Fibroblast of pulmonary artery (primary cell): ENCODE results near the gene FAM3C.
A peak's percentile ranks its signal among the peaks of the same experiment; 100 is the strongest.

Experiments
- DNase-seq: peaks from one replicate; pipeline ENCODE4 v3.0.0-alpha.2; 2010; ENCODE audit warnings: low read depth
- H3K4me3 ChIP-seq: replicated peaks from 2 replicates; pipeline ENCODE4 v1.5.1; 2011; ENCODE audit warnings: low read depth, mild to moderate bottlenecking, control low read depth, low read length, moderate library complexity
- CTCF ChIP-seq: IDR thresholded peaks from 2 replicates; pipeline ENCODE4 v1.5.1; 2011; ENCODE audit warnings: mild to moderate bottlenecking, control low read depth, low read length, inconsistent platforms; ENCODE audit errors: missing control alignments

FAM3C gene

DNA sequence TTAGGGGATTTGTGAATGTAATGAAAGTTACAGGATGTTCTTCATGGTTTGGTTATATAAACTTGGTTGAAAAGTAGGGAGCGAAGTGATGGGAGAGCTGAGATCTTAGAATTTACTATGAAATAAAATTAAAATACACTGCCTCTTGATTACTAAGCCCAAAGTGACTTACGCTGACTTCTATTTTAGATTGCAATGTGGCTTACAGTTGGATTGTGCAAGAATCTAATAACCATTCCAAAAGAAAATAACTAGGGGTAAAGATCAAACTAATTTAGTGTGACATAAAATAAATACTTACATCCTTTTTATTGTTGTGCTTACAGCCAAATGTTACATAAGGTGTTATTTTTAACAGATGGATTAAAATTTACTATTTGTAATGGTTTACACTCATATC is 52.0 kb downstream of the FAM3C start:
- no peak for TF ChIP-seq CTCF
- no peak overlapping the region for H3K4me3 ChIP-seq
- DNase-seq, result no peak

DNA sequence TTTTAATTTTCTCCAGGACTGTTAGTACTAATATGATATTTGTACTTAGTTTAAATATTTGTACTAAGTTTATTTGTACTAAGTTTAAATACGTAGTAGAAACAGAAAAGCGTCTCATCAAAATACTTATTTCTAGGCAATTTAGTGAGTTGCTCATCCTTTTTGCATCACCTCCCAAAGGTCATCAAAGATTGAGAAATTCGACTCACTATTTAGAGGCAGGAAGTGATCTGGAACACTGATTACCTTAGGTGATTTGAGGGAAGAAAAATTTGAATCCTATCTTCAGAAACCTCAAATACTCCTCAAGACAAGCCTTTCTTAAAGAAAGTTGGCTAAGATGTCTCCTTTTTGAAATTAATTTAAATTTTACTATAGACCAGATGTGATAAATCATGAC is 52.8 kb downstream of the FAM3C start:
- no peak overlapping the region for H3K4me3 ChIP-seq
- no peak for TF ChIP-seq CTCF
- no peak for DNase-seq

DNA sequence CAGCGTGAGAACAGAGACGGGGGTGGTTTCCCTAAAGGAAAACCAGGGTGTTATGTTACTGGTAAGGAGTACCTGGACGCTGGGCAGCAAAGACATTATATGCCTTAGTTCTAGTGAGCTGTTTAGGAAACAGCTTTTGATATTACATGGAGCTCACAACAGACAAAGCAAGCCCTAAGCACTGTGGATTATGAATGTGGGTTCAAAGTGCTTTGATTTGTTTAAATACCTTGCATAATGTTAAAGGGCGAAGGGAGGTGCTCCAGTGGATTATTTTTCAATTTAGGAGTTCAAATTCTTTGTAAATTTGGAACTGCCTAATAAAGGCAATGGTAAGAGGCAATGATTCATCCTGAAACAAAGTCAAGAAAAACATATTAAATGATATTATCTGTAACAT is 53.5 kb downstream of the FAM3C start:
- DNase-seq, result no peak
- TF ChIP-seq CTCF, result no peak
- H3K4me3 ChIP-seq, result no peak overlapping the region

DNA sequence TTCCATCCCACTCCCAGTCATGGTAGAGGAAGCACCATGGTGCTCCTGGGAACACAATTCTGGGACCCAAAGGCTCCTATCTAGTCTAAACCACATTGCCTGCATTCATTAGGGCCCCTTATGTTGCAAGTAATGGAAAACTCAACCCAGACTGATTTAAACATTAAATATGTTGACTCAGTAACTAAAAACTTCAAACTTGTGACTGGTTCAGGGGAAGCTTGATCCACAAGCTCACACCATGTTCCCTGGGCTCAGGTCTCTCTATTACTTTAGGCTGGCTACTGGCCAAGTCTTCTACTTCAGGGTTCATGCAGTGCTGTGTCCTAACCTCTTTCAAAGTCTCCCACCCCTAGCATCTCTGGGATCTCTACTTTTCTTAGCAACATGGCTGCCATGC is 54.2 kb downstream of the FAM3C start:
- no peak overlapping the region for H3K4me3 ChIP-seq
- TF ChIP-seq CTCF, result no peak
- DNase-seq, result no peak

GRCh38 chr7:121339082-121339481 is 57.0 kb downstream of the FAM3C start:
- no peak for DNase-seq
- TF ChIP-seq CTCF, result no peak
- no peak overlapping the region for H3K4me3 ChIP-seq

- H3K4me3 ChIP-seq, result no peak overlapping the region
- DNase-seq, result peak; percentile 44
- peak; percentile 14 for TF ChIP-seq CTCF
Observed at GRCh38 chr7:121337398-121337797, 58.7 kb downstream of the FAM3C start.

DNA sequence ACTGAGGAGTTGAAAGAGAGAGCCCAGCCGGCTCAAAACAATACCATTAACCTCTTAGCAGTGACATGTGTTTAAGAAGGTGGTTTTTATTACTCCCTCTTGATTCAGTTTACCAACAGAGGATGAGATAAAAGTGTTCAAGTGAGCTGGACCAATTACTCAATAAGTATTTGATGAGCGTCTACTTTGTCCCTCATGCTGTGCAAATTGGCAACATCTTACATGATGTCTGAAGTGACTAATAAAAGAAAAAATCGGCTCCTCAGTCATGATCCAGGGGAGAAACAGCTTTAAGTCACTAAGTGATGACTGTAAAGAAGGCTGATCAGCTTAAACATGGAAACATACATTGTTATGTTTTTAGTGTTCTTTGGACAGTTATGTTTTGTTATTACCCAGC is 59.5 kb downstream of the FAM3C start:
- no peak for TF ChIP-seq CTCF
- H3K4me3 ChIP-seq, result no peak overlapping the region
- DNase-seq, result no peak
